Pancreas (tissue), 10 donors: ENCODE results near the gene TBXT. TPM values are rescaled to one million over a fixed set of nuclear protein-coding genes. Genes with fewer than 3 reads are reported as not detected.
A peak's percentile ranks its signal among the peaks of the same experiment; 100 is the strongest.

Experiments used
- ATAC-seq, 4 donors: fragments of 200-7000 bp; cut with Tn5 transposase; one replicate each; pipeline versions ENCODE4 v1.8.0 to v1.9.1; 2020; ENCODE audit warnings: mild to moderate bottlenecking in 4 of 4, moderate library complexity in 4 of 4
- DNase-seq, 6 donors: peaks; one replicate each; pipeline ENCODE4 v3.0.0-alpha.2; 2020
- FAIRE-seq: peaks from 2 replicates; lab custom pipeline; 2012; peaks lifted over from hg19 to GRCh38; lab: Jason Lieb, UNC
- H3K27ac ChIP-seq, 4 donors: fragments of 200-600 bp; sonication (generic); 1 replicate in 3 of 4; 2 replicates in 1 of 4; pipeline versions ENCODE4 v1.5.0 to v1.8.0; 2020
- H3K27me3 ChIP-seq, 4 donors: fragments of 200-600 bp; one replicate each; pipeline ENCODE4 v1.8.0; 2021
- H3K36me3 ChIP-seq, 3 donors: fragments of 200-600 bp; sonication (generic) in 1 of 3; one replicate each; pipeline versions ENCODE4 v1.5.0 to v1.8.0; 2020 to 2021
- H3K4me1 ChIP-seq, 3 donors: fragments of 200-600 bp; one replicate each; pipeline ENCODE4 v1.8.0; 2021
- H3K4me3 ChIP-seq, 4 donors: fragments of 200-600 bp; sonication (generic) in 2 of 4; one replicate each; pipeline versions ENCODE4 v1.5.0 to v1.8.0; 2020 to 2021
- H3K9me3 ChIP-seq, 4 donors: fragments of 200-600 bp; one replicate each; pipeline ENCODE4 v1.8.0; 2021
- WGBS, 2 donors: extraction: QIAGEN DNeasy Blood & Tissue Kit; methylation state at CpG; one replicate each; pipeline ENCODE4 v1.1.7; 2013; 5-methylcytosine and 5-hydroxymethylcytosine counted together
- intact Hi-C, 3 donors: fragments of 100-400 bp; cut with DNase I; formaldehyde crosslinking; loops; one replicate each; pipeline versions ENCODE4 v1.11.1 to v1.14.2; 2022
- polyA plus RNA-seq, 2 donors: library from polyadenylated mRNA; stranded (reverse); fragments of 200-250 nt; gene quantifications; one replicate each; pipeline ENCODE4 v1.2.3, GENCODE V29; 2013
- total RNA-seq, 6 donors: library from RNA; stranded (reverse); fragmentation: NEBNext Ultra II Directional in 4 of 6; extraction: Animal tissue kit (Norgen Biotek cat#: 25700) in 4 of 6; gene quantifications; one replicate each; pipeline versions ENCODE4 v1.2.1 to v1.2.4, GENCODE V29; 2021 to 2023
- TF ChIP-seq, protein P1 (sequence below), 4 donors: fragments of 200-600 bp; sonication (generic) in 3 of 4; IDR thresholded peaks; one replicate each; pipeline versions ENCODE4 v1.5.0 to v1.8.0; 2021; ENCODE audit warnings: antibody characterized with exemption in 4 of 4
- donor health status: healthy with polysubstance abuse.
- donor health status: DM: no; HTN: no; CAD: no; lungs with moderate emphysema.
- donor health status: DM: no; HTN: no; CAD: no.
- donor health status: control.
- donor health status: control.
- donor health status: Bipolar disorder and iron deficiency.
- donor health status: DM: yes; HTN: yes; CAD: no.
- donor health status: DM: no; HTN: no; CAD: no.
- donor health status: DM: no; HTN: no; CAD: no.
- donor health status: DM: yes; HTN: yes; CAD: no.

Gene TBXT
- total and polyA plus RNA-seq, 8 donors: not detected

DNA sequence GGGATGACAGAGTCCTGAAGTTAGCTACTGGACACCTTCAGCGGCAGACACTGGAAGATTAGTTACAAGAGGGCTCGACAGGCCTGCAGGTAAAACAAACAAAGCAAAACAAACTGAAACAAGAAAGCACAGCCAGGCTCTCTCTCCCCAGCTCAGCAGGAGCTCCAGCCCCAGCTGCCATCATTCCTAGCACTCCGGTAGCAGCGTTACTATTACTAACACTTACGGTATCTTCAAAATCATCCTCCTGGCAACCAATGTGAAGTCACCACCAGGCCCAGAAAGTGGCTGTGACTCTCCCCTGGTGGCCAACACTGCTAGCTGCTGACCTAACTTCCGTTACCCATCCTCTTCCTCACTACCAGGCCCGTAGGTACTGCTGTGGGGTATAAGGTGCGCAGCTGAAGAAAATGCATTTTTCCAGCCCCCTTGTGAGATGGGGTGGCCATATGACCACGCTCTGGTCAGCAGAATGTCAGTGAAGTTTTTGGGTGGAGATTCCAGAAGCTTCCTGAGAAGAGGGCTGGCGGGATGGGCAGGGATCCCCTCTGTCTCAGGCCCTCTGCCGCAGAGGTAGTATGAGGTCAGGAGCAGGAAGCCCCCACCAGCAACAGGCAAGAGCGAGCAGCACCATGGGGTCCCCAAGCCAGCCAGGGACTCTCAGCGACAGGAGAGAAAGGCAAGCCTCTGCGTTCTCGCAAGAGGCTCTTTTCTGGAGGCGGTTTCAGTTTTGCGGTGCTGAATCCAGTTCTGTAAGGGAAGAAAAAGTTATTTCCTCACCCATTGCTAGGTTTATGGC, 37.4 kb upstream of the TBXT start:
- intact Hi-C loops: no loop called here
- no peaks in the 10 kb centered on the region for H3K9me3 ChIP-seq
- DNase-seq (no peak), FAIRE-seq (no peak), ATAC-seq (peak in 1 of 4 donors; percentile 29)
- H3K27me3 ChIP-seq: peaks cover 0 to 3% (median 0%) of the 10 kb centered on the region in 4 donors
- no peak overlapping the region for H3K4me3 ChIP-seq
- WGBS, 2 donors: 72 to 78% methylated on average over 17 of the region's 17 CpGs
- no peak overlapping the region for H3K27ac ChIP-seq
- H3K4me1 ChIP-seq: no peaks in the 10 kb centered on the region
- H3K36me3 ChIP-seq: no peaks in the 10 kb centered on the region
- TF ChIP-seq, protein P1, sequence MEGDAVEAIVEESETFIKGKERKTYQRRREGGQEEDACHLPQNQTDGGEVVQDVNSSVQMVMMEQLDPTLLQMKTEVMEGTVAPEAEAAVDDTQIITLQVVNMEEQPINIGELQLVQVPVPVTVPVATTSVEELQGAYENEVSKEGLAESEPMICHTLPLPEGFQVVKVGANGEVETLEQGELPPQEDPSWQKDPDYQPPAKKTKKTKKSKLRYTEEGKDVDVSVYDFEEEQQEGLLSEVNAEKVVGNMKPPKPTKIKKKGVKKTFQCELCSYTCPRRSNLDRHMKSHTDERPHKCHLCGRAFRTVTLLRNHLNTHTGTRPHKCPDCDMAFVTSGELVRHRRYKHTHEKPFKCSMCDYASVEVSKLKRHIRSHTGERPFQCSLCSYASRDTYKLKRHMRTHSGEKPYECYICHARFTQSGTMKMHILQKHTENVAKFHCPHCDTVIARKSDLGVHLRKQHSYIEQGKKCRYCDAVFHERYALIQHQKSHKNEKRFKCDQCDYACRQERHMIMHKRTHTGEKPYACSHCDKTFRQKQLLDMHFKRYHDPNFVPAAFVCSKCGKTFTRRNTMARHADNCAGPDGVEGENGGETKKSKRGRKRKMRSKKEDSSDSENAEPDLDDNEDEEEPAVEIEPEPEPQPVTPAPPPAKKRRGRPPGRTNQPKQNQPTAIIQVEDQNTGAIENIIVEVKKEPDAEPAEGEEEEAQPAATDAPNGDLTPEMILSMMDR (IDR thresholded peaks at IDR 0.05): no peak

DNA sequence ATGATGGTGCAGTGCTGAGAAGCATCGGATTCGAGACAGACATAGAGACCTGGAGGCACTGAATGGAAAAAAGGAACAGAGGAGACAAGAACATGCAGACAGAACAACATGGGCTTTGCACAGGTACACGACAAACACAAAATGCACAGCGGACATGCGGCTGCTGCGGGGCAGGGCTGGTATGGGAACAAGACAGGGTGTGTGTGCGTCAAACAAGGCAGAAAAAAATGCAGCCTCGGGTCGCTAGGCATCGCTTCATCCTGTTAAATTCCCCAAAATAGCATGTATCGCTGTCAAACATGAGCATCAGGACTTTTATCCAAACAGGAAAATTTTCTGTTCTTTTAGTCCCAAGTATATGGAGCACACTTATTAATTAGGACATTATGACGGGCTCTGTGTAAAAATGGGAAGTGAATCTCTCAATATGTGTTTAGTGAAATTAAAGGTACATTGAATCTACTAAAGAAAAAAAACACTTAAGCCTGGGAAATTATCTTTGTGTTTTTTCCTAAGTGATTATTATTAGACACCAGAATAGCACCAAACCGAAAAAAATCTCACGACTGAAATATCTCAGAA, 36.1 kb upstream of the TBXT start:
- intact Hi-C loops: no loop called here
- Histone ChIP-seq H3K9me3 (no peaks in the 10 kb centered on the region), H3K27ac (no peak overlapping the region), H3K4me1 (no peaks in the 10 kb centered on the region), H3K27me3 (peaks cover 0 to under 1% (median 0%) of the 10 kb centered on the region in 4 donors), H3K36me3 (no peaks in the 10 kb centered on the region), H3K4me3 (no peak overlapping the region)
- 90 to 92% methylated on average over 14 of the region's 14 CpGs for WGBS, 2 donors
- ATAC-seq: no peak
- no peak for DNase-seq
- TF ChIP-seq, protein P1 (IDR thresholded peaks at IDR 0.05): no peak
- FAIRE-seq: no peak

DNA sequence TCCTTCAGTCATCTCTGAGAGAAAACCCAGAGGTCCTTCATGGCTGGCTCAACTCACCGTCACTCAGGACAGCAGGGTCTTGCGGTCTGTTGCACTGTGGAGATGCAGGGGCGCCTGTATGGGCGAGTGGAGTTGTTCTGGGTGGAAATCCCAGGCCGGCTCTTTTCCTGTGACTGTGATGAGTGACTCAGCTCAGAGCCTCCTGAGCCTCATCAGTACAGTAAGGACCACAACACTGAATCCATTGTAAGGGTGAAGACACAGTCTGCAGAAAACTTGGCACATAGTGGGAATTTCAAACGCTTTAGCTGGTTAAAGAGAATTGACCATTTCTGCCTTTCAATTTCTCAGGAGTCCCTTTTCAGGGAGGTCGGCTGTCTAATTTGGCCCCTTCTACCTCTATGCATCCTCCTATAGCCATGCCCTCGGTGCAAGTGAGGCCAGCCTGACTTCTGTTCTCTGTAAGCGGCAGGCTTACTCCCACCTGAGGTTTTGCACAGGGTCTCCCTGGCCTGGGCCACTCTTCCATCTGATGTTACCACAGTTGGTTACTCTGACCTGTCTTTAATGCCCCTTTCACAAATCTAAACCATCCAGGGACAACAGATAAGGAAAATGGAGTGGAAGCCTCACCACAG, 35.5 kb upstream of the TBXT start:
- H3K27ac ChIP-seq: no peak overlapping the region
- H3K36me3 ChIP-seq: no peaks in the 10 kb centered on the region
- WGBS, 2 donors: 90 to 92% methylated on average over 9 of the region's 9 CpGs
- no peaks in the 10 kb centered on the region for H3K9me3 ChIP-seq
- H3K4me1 ChIP-seq: no peaks in the 10 kb centered on the region
- DNase-seq: no peak
- TF ChIP-seq, protein P1 (IDR thresholded peaks at IDR 0.05): no peak
- H3K4me3 ChIP-seq: no peak overlapping the region
- intact Hi-C loops: no loop called here
- FAIRE-seq: no peak
- no peaks in the 10 kb centered on the region for H3K27me3 ChIP-seq
- no peak for ATAC-seq

DNA sequence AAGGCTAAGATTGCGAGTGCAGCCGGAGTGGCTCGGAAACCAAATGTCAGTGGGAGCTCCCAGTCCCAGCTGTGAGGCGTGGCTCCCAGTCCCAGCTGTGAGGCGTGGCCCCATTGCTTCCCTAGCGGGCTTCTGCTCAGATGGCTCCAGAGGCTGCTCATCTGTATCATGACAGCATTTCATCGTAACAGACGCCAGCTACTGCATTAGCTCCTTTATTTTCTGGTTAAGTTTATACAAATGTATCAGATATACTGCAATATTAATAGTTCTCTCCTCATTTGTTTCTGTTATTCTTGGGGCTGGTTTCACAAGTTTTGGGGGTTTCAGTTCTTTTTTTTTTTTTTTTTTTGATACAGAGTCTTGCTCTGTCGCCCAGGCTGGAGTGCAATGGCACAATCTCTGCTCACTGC, 34.7 kb upstream of the TBXT start:
- Histone ChIP-seq H3K27ac (no peak overlapping the region), H3K4me3 (no peak overlapping the region), H3K4me1 (no peaks in the 10 kb centered on the region), H3K36me3 (no peaks in the 10 kb centered on the region), H3K9me3 (no peaks in the 10 kb centered on the region), H3K27me3 (no peaks in the 10 kb centered on the region)
- ATAC-seq: no peak
- no peak for FAIRE-seq
- DNase-seq: no peak
- TF ChIP-seq, protein P1 (IDR thresholded peaks at IDR 0.05): no peak
- 84 to 87% methylated on average over 9 of the region's 9 CpGs for WGBS, 2 donors
- intact Hi-C loops: no loop called here
